ENCODE results near the gene LSMEM2. TPM values are rescaled to one million over a fixed set of nuclear protein-coding genes. Genes with fewer than 3 reads are reported as not detected.
A peak's percentile ranks its signal among the peaks of the same experiment; 100 is the strongest.

Gene LSMEM2
- polyA plus RNA-seq, 1 donor (not counting 4 experiments of a cell fraction or from before 2014, with no cell fraction given) = not detected

DNA sequence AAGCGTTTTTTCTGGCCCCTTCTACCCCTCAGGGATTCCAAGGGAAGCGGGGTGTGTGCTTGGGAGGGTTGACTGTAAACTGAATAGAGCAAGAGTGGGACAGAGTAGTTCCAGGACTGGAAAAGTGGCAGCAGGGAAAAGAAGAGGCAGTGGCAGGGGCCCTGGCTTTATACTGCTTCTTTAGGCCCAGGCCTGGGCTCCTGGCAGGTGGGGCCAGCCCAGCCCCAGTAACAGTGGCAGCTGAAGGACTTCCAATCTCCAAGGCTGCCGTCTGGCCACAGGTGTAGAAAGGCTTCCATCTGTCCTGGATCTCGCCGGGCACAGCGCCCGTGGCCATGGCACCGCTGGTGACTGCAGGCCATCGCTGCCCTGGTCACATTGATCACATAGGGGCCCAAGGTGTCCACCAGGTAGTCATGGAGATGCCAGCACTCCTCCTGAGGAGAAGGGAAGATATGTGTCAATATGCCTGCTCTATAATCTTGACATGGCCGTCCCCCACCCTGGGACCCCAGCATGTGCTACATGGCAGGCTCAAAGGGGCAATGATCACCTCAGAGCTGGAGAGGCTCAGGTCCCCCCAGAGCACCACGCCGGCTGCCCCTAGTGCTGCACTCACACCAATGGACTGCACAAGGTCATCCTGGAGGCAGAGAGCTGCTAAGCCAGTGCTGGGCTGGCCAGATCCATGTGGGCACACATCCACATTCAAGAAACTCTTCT lies 14.4 kb downstream of the LSMEM2 start:
- DNase-seq (ENCODE audit: low read depth, low spot score) (no peak), FAIRE-seq (no peak)
- Histone ChIP-seq H3K27ac (ENCODE audit: control insufficient read depth, insufficient read depth, low read length) (peak overlapping the region; percentile 95), H3K4me1 (ENCODE audit: control insufficient read depth, extremely low read depth, insufficient read depth, low read length) (peaks cover 15% of the 10 kb centered on the region), H3K36me3 (ENCODE audit: control insufficient read depth in 2 of 2, extremely low read depth in 1 of 2, insufficient read depth in 2 of 2, low read length in 2 of 2) (peaks cover 21 to 29% of the 10 kb centered on the region in 2 experiments), H3K27me3 (ENCODE audit: control insufficient read depth, extremely low read depth, insufficient read depth, low read length) (no peaks in the 10 kb centered on the region), H3K9me1 (ENCODE audit: control insufficient read depth, extremely low read depth, insufficient read depth, low read length) (peaks cover 2% of the 10 kb centered on the region), H4K20me1 (ENCODE audit: control insufficient read depth, extremely low read depth, insufficient read depth, low read length) (no peaks in the 10 kb centered on the region), H3K4me2 (ENCODE audit: control insufficient read depth, extremely low read depth, insufficient read depth, low read depth, low read length) (peak overlapping the region; percentile 87), H3K79me2 (ENCODE audit: control insufficient read depth, insufficient read depth, low read length) (peaks cover 30% of the 10 kb centered on the region), H3K4me3 (ENCODE audit: control insufficient read depth in 2 of 3, extremely low read depth in 1 of 3, insufficient read depth in 2 of 3, low read depth in 1 of 3, low read length in 3 of 3) (peak overlapping the region in 2 of 3 experiments; percentile 37 to 98), H3K9me3 (ENCODE audit: control insufficient read depth, low read depth, low read length) (no peaks in the 10 kb centered on the region), H2AFZ (ENCODE audit: control insufficient read depth, low read length) (peak overlapping the region; percentile 89), H3K9ac (ENCODE audit: control insufficient read depth, extremely low read depth, insufficient read depth, low read length) (peak overlapping the region; percentile 75)
- dilution Hi-C loops (cut with MboI; ENCODE audit: extremely low pct_ligation_motif_present, low sequenced_read_pairs) = no loop called here
- TF ChIP-seq EZH2 (IDR thresholded peaks at IDR 0.05; ENCODE audit: low read length) = no peak
- TF ChIP-seq, protein P1, sequence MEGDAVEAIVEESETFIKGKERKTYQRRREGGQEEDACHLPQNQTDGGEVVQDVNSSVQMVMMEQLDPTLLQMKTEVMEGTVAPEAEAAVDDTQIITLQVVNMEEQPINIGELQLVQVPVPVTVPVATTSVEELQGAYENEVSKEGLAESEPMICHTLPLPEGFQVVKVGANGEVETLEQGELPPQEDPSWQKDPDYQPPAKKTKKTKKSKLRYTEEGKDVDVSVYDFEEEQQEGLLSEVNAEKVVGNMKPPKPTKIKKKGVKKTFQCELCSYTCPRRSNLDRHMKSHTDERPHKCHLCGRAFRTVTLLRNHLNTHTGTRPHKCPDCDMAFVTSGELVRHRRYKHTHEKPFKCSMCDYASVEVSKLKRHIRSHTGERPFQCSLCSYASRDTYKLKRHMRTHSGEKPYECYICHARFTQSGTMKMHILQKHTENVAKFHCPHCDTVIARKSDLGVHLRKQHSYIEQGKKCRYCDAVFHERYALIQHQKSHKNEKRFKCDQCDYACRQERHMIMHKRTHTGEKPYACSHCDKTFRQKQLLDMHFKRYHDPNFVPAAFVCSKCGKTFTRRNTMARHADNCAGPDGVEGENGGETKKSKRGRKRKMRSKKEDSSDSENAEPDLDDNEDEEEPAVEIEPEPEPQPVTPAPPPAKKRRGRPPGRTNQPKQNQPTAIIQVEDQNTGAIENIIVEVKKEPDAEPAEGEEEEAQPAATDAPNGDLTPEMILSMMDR (optimal IDR thresholded peaks at IDR 0.05 in 1 of 3, IDR thresholded peaks at IDR 0.05 in 1 of 3, conservative IDR thresholded peaks at IDR 0.05 in 1 of 3; ENCODE audit: extremely low read depth in 1 of 3, insufficient read depth in 2 of 3, low read length in 3 of 3) = no peak

DNA sequence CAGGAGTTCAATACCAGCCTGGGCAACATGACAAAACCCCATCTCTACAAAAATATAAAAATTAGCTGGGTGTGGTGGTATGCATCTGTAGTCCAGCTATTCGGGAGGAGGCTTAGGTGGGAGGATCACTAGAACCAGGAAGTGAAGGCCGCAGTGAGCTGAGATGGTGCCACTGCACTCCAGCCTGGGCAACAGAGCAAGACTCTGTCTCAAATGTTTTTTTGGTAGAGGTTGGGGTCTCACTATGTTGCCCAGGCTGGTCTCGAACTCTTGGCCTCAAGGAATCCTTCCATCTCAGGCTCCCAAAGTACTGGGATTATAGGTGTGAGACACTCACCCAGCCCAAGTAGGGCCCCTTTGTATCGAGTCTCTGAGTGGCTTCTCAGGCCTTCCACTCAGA lies 15.2 kb downstream of the LSMEM2 start:
- no peak for FAIRE-seq
- TF ChIP-seq EZH2 (IDR thresholded peaks at IDR 0.05; ENCODE audit: low read length) = no peak
- TF ChIP-seq, protein P1 (optimal IDR thresholded peaks at IDR 0.05 in 1 of 3, IDR thresholded peaks at IDR 0.05 in 1 of 3, conservative IDR thresholded peaks at IDR 0.05 in 1 of 3; ENCODE audit: extremely low read depth in 1 of 3, insufficient read depth in 2 of 3, low read length in 3 of 3) = no peak

More for the DNA sequence above, 15.2 kb downstream of the LSMEM2 start:
- H3K4me2 ChIP-seq (ENCODE audit: control insufficient read depth, extremely low read depth, insufficient read depth, low read depth, low read length) = no peak overlapping the region
- H3K9me1 ChIP-seq (ENCODE audit: control insufficient read depth, extremely low read depth, insufficient read depth, low read length) = peaks cover 3% of the 10 kb centered on the region
- no peak overlapping the region for H3K27ac ChIP-seq (ENCODE audit: control insufficient read depth, insufficient read depth, low read length)
- no peaks in the 10 kb centered on the region for H3K27me3 ChIP-seq (ENCODE audit: control insufficient read depth, extremely low read depth, insufficient read depth, low read length)
- peaks cover 20% of the 10 kb centered on the region for H3K4me1 ChIP-seq (ENCODE audit: control insufficient read depth, extremely low read depth, insufficient read depth, low read length)
- peaks cover 14 to 20% of the 10 kb centered on the region in 2 experiments for H3K36me3 ChIP-seq (ENCODE audit: control insufficient read depth in 2 of 2, extremely low read depth in 1 of 2, insufficient read depth in 2 of 2, low read length in 2 of 2)
- no peak overlapping the region for H3K9ac ChIP-seq (ENCODE audit: control insufficient read depth, extremely low read depth, insufficient read depth, low read length)
- peaks cover 34% of the 10 kb centered on the region for H3K79me2 ChIP-seq (ENCODE audit: control insufficient read depth, insufficient read depth, low read length)
- no peaks in the 10 kb centered on the region for H4K20me1 ChIP-seq (ENCODE audit: control insufficient read depth, extremely low read depth, insufficient read depth, low read length)
- DNase-seq (ENCODE audit: low read depth, low spot score) = no peak
- no peaks in the 10 kb centered on the region for H3K9me3 ChIP-seq (ENCODE audit: control insufficient read depth, low read depth, low read length)
- no peak overlapping the region for H2AFZ ChIP-seq (ENCODE audit: control insufficient read depth, low read length)
- dilution Hi-C loops (cut with MboI; ENCODE audit: extremely low pct_ligation_motif_present, low sequenced_read_pairs) = no loop called here
- H3K4me3 ChIP-seq (ENCODE audit: control insufficient read depth in 2 of 3, extremely low read depth in 1 of 3, insufficient read depth in 2 of 3, low read depth in 1 of 3, low read length in 3 of 3) = no peak overlapping the region

All from keratinocyte (primary cell).